Progenitor cell of endocrine pancreas (in vitro differentiated cells): ENCODE results near the gene OSTM1. TPM values are rescaled to one million over a fixed set of nuclear protein-coding genes. Genes with fewer than 3 reads are reported as not detected.

Source experiments
- DNase-seq: peaks from one replicate; pipeline ENCODE4 v3.0.0; 2021; ENCODE audit warnings: low spot score; ENCODE audit not compliant: unreplicated experiment
- H3K27ac Mint-ChIP-seq: 2 replicates; pipeline ENCODE4 v1.8.0; 2021; ENCODE audit warnings: mild to moderate bottlenecking, moderate library complexity, mixed read lengths
- H3K27me3 Mint-ChIP-seq: 2 replicates; pipeline ENCODE4 v1.8.0; 2021; ENCODE audit warnings: mixed read lengths
- H3K36me3 Mint-ChIP-seq: 2 replicates; pipeline ENCODE4 v1.8.0; 2022; ENCODE audit warnings: mixed read lengths; ENCODE audit not compliant: insufficient read depth
- H3K4me1 Mint-ChIP-seq: 2 replicates; pipeline ENCODE4 v1.8.0; 2021; ENCODE audit warnings: low read depth, mixed read lengths
- H3K4me3 Mint-ChIP-seq: 2 replicates; pipeline ENCODE4 v1.8.0; 2021; ENCODE audit warnings: low read depth, mild to moderate bottlenecking, moderate library complexity, mixed read lengths
- H3K9me3 Mint-ChIP-seq: 2 replicates; pipeline ENCODE4 v1.8.0; 2021; ENCODE audit warnings: low read depth, mixed read lengths
- CTCF ChIP-seq: fragments of 200-600 bp; sonication (generic); IDR thresholded peaks from one replicate; pipeline ENCODE4 v1.5.0; 2021; ENCODE audit warnings: antibody characterized with exemption, mild to moderate bottlenecking; ENCODE audit not compliant: unreplicated experiment
- total RNA-seq: library from RNA; stranded (reverse); gene quantifications from 2 replicates; pipeline ENCODE4 v1.2.1, GENCODE V29; 2021

The OSTM1 gene
- total RNA-seq, 1 donor from 2014 or later = 8.2 TPM

DNA sequence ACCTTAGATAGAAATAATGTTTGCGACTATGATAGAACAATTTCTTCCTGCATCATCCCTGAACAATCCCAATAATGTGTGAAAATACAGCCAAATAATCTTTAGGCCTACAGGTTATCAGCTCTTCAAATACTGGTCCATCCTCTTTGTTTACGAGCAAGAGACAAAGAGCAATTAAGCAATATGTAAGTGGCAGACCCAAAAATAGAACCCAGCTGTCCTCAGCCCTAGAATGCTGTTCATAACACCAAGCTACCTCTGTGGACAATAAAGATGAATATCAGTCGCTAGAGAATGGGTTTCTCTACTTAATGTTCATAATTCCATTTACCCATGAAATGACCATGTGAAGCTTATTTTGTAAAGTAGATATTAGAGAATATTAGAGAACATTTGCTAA, 28.4 kb upstream of the OSTM1 start:
- H3K9me3 Mint-ChIP-seq = no peaks in the 10 kb centered on the region
- no peak overlapping the region for H3K4me3 Mint-ChIP-seq

GRCh38 chr6:108100003-108100402, 25.5 kb upstream of the OSTM1 start:
- H3K27ac Mint-ChIP-seq = no peak overlapping the region
- H3K27me3 Mint-ChIP-seq = peaks cover 15% of the 10 kb centered on the region
- H3K36me3 Mint-ChIP-seq = no peaks in the 10 kb centered on the region
- no peaks in the 10 kb centered on the region for H3K4me1 Mint-ChIP-seq
- TF ChIP-seq CTCF = no peak
- DNase-seq = no peak
- H3K4me3 Mint-ChIP-seq = no peak overlapping the region
- H3K9me3 Mint-ChIP-seq = no peaks in the 10 kb centered on the region

More for the DNA sequence above, 28.4 kb upstream of the OSTM1 start:
- H3K36me3 Mint-ChIP-seq = no peaks in the 10 kb centered on the region
- TF ChIP-seq CTCF = no peak
- H3K4me1 Mint-ChIP-seq = no peaks in the 10 kb centered on the region
- no peak overlapping the region for H3K27ac Mint-ChIP-seq
- peaks cover 28% of the 10 kb centered on the region for H3K27me3 Mint-ChIP-seq
- DNase-seq = no peak

DNA sequence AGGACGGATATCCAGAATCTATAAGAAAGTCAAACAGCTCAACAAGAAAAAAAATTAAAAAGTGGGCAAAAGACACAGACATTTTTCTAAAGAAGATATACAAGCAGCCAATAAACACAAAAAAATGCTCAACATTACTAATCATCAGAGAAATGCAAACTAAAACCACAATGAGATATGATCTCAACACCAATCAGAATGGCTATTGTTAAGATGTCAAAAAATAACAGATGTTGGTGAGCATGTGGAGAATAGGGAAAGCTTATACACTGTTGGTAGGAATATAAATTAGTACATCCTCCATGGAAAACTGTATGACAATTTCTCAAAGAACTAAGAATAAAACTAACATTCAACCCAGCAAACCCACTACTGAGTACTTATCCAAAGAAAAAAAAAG, 23.3 kb upstream of the OSTM1 start:
- no peaks in the 10 kb centered on the region for H3K9me3 Mint-ChIP-seq
- no peaks in the 10 kb centered on the region for H3K4me1 Mint-ChIP-seq
- no peak for TF ChIP-seq CTCF
- H3K4me3 Mint-ChIP-seq = no peak overlapping the region
- no peak overlapping the region for H3K27ac Mint-ChIP-seq
- H3K27me3 Mint-ChIP-seq = peaks cover 14% of the 10 kb centered on the region
- no peak for DNase-seq
- no peaks in the 10 kb centered on the region for H3K36me3 Mint-ChIP-seq

DNA sequence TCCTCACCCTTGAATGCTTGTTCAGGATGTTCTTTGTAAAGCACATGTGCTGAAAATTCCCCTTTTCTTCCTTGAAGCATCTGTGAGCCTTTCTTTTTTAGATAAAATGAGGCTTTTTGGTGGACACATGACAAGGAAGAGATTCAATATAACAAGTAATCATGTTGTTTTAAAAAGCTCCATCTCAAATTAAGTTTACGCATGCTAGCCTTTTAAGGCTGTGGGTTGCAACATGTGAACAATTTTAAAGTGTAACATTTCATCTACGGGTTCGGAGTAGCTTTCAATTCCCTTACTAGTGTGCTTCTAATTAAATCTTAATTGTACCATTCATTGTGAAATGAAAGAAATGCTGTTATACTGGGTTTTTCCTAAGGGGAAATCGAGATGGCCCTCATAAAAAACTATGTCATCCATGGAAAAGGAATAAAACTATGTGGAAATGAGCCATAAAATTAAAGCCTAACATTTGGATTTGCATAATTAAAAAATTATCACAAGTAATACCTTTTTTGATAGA, 19.3 kb upstream of the OSTM1 start:
- H3K27ac Mint-ChIP-seq = no peak overlapping the region
- DNase-seq = no peak
- TF ChIP-seq CTCF = no peak
- H3K4me1 Mint-ChIP-seq = no peaks in the 10 kb centered on the region
- no peak overlapping the region for H3K4me3 Mint-ChIP-seq
- H3K36me3 Mint-ChIP-seq = no peaks in the 10 kb centered on the region
- no peaks in the 10 kb centered on the region for H3K9me3 Mint-ChIP-seq
- H3K27me3 Mint-ChIP-seq = no peaks in the 10 kb centered on the region

DNA sequence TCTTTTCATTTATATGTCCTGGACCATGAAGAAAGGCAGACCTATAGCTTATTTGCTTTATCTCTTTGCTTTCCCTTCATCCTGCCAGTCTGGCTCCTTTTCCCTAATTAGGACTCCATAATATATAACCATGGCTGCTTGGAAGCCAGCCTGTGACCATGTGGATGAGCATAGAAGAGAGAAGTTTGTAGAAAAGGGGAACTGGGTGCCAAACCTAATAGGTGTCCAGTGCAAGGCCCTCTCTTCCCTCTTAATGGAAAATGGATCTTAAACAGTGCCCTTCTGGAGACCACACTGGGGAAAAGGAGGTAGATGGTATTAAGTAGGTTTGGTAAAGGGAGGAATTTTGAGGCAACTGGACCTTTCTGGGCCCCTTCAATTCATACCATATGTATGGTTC, 16.7 kb upstream of the OSTM1 start:
- no peak for TF ChIP-seq CTCF
- DNase-seq = no peak
- Mint-ChIP-seq H3K27ac (no peak overlapping the region), H3K4me1 (no peaks in the 10 kb centered on the region), H3K9me3 (no peaks in the 10 kb centered on the region), H3K27me3 (no peaks in the 10 kb centered on the region), H3K36me3 (no peaks in the 10 kb centered on the region), H3K4me3 (no peak overlapping the region)
